RKO (cell line): ENCODE measurements around the gene IQCB1.
"Not testable (repeated sequence)": the region's sequence is repeated elsewhere in the genome, so short reads cannot be mapped to it uniquely, and the experiment has no call there.

Source experiments
- DNase-seq: peaks from one replicate; pipeline ENCODE4 v3.0.0-alpha.2; 2016; ENCODE audit warnings: low spot score

IQCB1 gene

DNA sequence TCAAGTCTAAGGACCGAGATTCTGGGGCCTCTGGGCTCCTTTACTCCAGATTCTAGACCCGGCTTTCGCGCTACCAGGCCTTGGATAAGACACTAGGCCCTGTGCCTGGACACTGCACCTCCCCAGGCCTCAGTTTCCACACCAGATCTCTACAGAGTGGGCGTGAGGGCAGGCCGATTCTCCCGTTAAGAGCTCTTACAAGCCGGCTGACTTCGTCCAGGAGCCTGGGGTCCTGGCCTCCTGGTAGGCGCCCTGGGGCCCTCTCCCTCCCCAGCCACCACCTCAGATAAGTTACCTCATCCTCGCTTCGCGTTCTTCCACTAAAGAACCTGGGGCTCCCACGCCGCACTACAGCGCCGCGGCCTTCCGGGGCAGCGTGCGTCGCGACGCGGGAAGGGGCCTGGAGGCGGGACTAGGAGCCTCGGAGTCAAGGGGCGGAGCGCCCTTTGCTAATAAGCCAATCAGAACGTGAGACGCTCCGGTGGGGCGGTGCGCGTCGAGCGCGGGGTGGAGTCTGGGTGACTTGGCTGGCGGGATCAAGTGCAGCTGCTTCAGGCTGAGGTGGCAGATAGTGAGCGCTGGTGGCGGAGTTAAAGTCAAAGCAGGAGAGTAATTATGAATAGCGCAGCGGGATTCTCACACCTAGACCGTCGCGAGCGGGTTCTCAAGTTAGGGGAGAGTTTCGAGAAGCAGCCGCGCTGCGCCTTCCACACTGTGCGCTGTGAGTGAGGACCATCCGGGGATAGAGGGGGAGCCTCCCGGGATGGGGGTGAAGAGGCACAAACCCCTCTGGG lies at the start of gene IQCB1, which contains the start of gene EAF2:
Gene IQCB1, minus strand, starts transcription at position 390 of the 794 bp plus-strand sequence. CDS start 6,100 bp downstream, outside the sequence.
Gene EAF2, plus strand, starts transcription at position 539 of the 794 bp plus-strand sequence. Its CDS starts 77 bp downstream, at position 616.
- DNase-seq, result peak; percentile 97

- peak; percentile 34 for DNase-seq
These were observed 48.6 kb upstream of the IQCB1 start for GRCh38 chr3:121883507-121883906.

DNA sequence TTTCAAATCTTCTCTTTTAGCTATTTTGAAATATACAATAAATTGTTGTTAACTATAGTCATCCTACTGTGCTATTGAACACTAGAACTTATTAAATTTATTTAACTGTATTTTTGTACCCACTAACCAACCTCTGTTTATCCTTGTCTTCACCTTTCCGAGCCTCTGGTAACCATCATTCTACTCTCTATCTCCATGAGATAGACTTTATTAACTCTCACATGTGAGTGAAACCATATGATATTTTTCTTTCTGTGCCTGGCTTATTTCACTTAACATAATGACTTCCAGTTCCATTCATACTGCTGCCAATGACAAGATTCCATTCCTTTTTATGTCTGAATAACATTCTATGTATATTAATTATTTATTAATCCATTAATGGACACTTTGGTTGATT lies 43.6 kb upstream of the IQCB1 start:
- DNase-seq, result no peak

GRCh38 chr3:121871430-121871829 lies 36.6 kb upstream of the IQCB1 start:
- DNase-seq, result no peak

DNA sequence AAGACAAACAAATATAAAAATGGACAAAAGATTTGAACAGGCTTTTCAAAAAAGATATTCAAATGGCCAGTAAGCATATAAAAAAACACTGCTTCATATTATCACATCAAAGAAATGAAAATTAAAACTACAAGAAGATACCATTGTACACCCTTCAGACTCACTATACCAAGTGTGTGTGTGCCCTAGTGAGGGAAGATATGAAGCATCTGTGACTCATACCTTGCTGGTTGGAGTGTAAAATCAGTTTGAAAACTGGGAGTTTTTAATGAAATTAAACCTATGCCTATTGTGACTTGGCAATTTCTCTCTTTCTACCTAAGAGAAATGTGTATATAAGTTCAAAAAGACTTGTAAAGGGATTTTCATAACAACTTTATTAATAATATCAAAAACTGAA lies 35.9 kb upstream of the IQCB1 start:
- DNase-seq, result peak; percentile 5

- DNase-seq, result no peak
These were observed 34.9 kb upstream of the IQCB1 start for GRCh38 chr3:121869736-121870135.

DNA sequence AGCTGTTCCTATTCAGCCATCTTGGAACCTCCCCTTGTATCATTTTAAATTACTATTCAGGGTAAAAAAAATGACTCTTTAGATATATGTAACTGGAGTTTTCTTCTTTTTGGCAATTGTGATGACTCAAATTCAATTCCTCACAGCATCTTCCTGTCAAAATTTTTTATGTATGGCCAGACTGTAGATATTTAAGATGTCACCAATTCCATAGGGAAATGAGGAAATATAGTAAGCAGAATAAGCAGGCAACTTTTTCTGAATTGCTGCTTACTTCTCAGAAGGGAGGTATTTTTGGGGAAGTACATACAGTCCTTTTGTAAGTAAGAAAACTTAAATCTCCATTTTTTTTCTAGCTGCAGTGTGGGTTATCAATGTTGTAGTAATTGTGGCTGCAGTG lies 28.9 kb upstream of the IQCB1 start:
- no peak for DNase-seq

DNA sequence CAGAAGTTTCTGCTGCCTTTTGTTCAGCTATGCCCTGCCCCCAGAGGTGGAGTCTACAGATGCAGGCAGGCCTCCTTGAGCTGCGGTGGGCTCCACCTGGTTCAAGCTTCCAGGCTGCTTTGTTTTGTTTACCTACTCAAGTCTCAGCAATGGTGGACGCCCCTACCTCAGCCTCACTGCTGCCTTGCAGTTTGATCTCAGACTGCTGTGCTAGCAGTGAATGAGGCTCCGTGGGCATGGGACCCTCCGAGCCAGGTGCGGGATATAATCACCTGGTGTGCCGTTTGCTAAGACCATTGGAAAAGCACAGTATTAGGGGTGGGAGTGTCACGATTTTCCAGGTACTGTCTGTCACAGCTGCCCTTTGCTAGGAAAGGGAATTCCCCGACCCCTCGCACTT lies 28.4 kb upstream of the IQCB1 start:
- not testable (repeated sequence) for DNase-seq

GRCh38 chr3:121857778-121858177 lies 22.9 kb upstream of the IQCB1 start:
- DNase-seq, result not testable (repeated sequence)

- DNase-seq, result no peak
These were observed 20.7 kb upstream of the IQCB1 start for GRCh38 chr3:121855555-121855954.

DNA sequence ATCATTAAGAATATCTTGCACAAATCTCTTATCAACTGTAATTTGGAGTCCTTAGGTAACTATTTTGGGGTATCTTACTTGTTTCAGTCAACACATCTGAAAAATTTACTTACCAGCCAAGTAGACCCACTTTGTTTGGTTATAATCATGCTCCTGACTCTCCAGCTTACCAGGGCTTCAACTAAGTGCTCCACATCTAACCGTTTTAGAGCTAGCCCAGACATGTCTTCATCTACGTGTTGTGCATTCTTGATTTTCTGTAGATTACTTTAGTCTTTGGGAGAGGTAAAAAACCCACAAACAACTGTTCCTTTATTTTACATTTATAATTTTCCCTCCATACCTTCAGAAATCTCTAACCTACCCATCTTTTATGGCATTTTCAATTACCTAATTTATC lies 17.4 kb upstream of the IQCB1 start:
- no peak for DNase-seq

- DNase-seq, result no peak
These were observed 10.0 kb upstream of the IQCB1 start for GRCh38 chr3:121844892-121845291.

DNA sequence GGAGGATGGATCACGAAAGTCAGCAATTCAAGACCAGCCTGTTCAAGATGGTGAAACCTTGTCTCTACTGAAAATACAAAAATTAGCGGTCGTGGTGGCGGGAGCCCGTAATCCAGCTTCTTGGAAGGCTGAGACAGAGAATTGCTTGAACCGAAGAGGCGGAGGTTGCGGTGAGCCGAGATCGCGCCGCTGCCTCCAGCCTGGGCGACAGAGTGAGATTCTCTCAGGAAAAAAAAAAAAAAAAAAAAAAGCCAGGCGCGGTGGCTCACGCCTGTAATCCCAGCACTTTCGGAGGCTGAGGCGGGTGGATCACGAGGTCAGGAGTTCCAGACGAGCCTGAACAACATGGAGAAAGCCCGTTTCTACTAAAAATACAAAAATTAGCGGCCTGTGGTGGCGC lies 5.1 kb upstream of the IQCB1 start:
- no peak for DNase-seq

GRCh38 chr3:121836481-121836880 lies 1.6 kb upstream of the IQCB1 start:
- DNase-seq, result no peak

DNA sequence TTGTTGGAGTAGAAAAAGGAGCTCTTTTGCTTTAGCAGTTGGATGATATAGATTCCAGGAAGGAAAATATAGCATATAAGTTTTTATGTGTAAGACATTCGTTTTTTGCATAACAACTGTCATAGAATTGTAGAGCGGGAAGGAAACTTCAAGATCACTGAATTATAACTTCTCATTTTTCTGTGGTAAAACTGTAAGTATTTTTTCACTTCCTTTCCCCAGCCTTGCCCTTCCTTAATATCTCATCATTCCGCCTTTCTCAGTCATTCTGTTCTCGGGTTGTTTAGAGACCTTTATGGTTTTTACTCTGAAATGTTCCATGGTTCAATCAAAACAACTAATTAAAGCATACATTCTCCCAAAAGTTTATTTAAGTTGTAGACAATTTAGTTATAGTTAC lies 1.2 kb upstream of the IQCB1 start:
- DNase-seq, result no peak

DNA sequence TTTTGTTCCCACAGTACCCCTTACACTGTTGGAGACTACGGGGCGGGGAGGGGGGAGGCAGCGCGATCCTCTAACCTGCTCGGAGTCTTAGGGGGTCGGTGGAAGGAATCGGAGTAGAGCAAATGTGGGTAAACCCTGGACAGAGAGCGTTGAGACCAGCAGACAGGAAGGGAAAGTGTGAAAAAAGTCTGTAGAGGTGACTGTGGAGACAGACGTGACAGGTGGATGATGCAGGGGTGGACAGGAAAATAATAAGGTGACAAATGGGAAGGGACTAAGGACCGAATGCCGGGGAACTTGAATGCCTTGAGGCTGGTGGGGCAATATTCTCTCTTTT lies 573 bp upstream of the IQCB1 start:
- DNase-seq, result peak; percentile 32

- DNase-seq, result peak; percentile 21
These were observed 646 bp downstream of the IQCB1 start for GRCh38 chr3:121834157-121834670.

DNA sequence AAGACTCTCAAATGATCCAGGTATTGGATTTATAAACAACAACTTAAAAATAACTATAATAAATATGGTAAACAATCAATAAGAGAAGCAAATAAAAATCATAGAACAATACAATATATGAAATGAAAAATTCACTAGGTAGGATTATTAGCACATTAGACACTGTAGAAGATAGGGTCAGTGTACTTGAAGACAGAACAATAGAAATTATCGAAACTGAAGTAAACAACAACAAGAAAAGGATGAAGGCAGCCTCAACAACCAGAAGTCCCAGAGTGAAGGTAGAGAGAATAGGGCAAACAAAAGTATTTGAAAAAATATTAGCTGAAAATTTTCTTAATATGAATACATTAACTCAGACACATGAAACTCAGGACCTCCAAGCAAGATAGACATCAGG lies 11.9 kb downstream of the IQCB1 start:
- no peak for DNase-seq

DNA sequence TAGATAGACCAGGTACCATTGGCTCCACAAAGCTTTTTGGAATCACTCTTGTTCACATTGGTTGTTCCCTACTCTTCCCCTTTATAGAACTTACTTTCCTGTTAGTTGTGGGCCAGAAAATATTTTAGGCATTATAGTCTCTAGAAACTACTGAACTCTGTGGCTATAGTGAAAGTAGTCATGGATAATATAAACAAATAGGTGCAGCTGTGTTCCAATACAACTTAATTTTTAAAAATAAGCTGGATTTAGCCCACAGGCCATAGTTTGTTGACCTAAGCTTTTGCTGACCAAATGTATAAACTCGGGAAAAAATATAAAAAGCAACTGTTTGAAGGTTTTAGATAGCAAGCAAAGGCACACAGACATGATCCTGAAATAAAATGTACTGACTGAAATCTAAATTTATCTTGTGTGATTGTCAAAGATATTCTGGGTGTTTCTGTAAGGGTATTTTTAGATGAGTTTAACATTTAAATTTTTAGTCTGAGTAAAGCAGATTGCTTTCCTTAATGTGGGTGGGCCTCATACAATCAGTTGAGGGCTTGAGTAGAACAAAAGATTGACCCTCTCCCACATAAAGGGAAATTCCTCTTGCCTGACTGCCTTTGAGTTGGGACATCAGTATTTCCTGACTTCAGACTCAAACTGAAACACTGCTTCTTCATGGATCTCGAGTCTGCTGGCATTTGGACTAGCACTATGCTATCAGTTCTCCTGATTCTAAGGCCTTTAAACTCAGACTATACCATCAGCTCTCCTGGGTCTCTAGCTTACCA lies 13.2 kb downstream of the IQCB1 start:
- DNase-seq, result no peak

DNA sequence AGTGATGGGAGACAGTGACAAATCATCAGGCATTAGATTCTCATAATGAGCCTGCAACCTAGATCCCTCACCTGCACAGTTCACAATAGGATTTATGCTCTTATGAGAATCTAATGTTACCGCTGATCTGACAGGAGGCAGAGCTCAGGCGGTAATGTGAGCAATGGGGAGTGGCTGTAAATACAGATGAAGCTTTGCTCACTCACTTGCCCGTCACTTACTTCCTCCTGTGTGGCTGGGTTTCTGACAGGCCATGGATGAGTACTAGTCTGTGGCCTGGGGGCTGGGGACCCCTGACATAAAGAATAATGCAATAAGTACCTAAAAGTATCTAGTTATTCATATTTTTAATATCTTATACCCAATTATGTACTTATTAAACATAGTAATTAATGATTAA lies 15.6 kb downstream of the IQCB1 start:
- DNase-seq, result no peak

DNA sequence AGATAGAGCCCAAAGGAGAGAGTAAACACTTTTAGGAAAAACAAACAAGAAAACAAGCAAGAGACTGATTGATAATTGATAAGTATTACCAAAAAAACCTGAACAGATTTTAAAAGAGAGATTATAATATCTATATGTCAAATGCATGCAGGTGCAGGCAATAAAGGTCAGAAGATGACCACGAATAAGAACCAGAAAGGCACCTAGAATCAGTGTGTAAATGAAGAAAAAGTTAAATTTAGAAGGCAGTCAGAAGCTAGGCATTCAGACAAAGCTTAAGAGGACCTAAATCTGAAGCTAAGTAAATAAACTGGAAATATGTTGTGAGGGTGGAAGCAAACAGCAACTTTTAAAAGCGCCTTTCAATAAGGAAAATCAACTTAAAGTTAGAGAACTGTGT lies 16.3 kb downstream of the IQCB1 start:
- DNase-seq, result no peak

DNA sequence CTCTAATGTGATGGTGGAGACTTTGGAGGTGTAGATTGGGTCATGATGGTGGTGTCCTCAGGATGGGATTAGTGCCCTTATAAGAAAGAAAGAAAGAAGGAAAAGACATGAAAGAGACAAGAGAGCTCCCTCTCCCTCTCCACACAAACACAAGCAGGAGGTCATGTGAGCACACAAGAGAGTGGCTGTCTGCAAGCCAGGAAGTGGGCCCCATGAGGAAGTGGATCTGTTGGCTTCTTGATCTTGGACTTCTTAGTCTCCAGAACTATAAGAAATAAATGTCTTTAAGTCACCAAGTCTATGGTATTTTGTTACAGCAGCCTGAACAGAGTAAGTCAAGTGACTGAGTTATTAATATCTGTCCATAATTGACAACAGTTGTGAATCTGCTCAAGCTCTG lies 17.1 kb downstream of the IQCB1 start:
- no peak for DNase-seq

DNA sequence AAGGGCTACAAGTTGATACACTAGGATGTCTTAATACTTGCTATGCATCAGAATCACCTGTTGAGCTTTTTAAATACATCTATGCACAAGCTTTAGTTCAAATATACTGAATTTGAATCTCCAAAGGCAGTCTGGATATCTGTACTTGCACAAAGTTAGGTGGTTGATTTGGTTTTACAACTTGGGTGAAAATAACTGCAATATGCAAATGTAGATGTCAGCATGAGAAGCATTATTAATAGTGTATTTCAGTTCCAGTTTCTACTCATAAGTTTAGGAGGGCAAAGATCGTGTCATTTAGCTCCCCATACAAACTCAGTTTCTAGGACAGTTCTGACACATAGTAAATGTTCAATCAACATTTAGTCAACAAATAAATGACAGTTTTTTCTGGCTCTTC lies 25.6 kb downstream of the IQCB1 start:
- DNase-seq, result no peak
